ENCODE data around the gene TUBB1. TPM values are rescaled to one million over a fixed set of nuclear protein-coding genes. Genes with fewer than 3 reads are reported as not detected.
A peak's percentile ranks its signal among the peaks of the same experiment; 100 is the strongest.

TUBB1 gene
- total and polyA plus RNA-seq, 2 of the 13 experiments (the other 11 are each of a cell fraction or from before 2014, with no cell fraction given): 0.11 to 57.6 TPM

GRCh38 chr20:59014680-59015389, 4.4 kb upstream of the TUBB1 start (continued):
- TF ChIP-seq ZNF891 (CRISPR knock-in tag; IDR thresholded peaks at IDR 0.05) (peak; percentile 62; the same call in 1 of the 2 replicates), ZNF230 (CRISPR knock-in tag; IDR thresholded peaks at IDR 0.05) (0 out of 2 replicates have a peak, but pooled peaks have one; percentile 74), ZNF441 (CRISPR knock-in tag; IDR thresholded peaks at IDR 0.05; ENCODE audit: borderline replicate concordance) (no peak), GPBP1L1 (CRISPR knock-in tag; IDR thresholded peaks at IDR 0.05) (no peak), EEA1 (CRISPR knock-in tag; IDR thresholded peaks at IDR 0.05; ENCODE audit: borderline replicate concordance) (0 out of 2 replicates have a peak, but pooled peaks have one; percentile 26), ASH2L (IDR thresholded peaks at IDR 0.05; ENCODE audit: insufficient read length, low read depth, low read length) (no peak), ZNF687 (CRISPR knock-in tag; IDR thresholded peaks at IDR 0.05) (peak; percentile 11; the same call in 1 of the 2 replicates), NRL (CRISPR knock-in tag; IDR thresholded peaks at IDR 0.05; ENCODE audit: borderline replicate concordance) (peak; percentile 54; the same call in 1 of the 2 replicates), TFAP4 (IDR thresholded peaks at IDR 0.05; ENCODE audit: borderline replicate concordance, low read depth) (no peak), ZNF530 (CRISPR knock-in tag; IDR thresholded peaks at IDR 0.05; ENCODE audit: low read depth) (no peak), ZBTB38 (CRISPR knock-in tag; IDR thresholded peaks at IDR 0.05) (peak; percentile 92), PRPF4 (IDR thresholded peaks at IDR 0.05; ENCODE audit: low read depth, low read length, poor library complexity, severe bottlenecking) (peak; percentile 89)
- TF ChIP-seq, protein P1, sequence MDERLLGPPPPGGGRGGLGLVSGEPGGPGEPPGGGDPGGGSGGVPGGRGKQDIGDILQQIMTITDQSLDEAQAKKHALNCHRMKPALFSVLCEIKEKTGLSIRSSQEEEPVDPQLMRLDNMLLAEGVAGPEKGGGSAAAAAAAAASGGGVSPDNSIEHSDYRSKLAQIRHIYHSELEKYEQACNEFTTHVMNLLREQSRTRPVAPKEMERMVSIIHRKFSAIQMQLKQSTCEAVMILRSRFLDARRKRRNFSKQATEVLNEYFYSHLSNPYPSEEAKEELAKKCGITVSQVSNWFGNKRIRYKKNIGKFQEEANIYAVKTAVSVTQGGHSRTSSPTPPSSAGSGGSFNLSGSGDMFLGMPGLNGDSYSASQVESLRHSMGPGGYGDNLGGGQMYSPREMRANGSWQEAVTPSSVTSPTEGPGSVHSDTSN (CRISPR knock-in tag; IDR thresholded peaks at IDR 0.05): no peak
- TF ChIP-seq, protein P2, sequence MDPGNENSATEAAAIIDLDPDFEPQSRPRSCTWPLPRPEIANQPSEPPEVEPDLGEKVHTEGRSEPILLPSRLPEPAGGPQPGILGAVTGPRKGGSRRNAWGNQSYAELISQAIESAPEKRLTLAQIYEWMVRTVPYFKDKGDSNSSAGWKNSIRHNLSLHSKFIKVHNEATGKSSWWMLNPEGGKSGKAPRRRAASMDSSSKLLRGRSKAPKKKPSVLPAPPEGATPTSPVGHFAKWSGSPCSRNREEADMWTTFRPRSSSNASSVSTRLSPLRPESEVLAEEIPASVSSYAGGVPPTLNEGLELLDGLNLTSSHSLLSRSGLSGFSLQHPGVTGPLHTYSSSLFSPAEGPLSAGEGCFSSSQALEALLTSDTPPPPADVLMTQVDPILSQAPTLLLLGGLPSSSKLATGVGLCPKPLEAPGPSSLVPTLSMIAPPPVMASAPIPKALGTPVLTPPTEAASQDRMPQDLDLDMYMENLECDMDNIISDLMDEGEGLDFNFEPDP (CRISPR knock-in tag; conservative IDR thresholded peaks at IDR 0.05): peak; percentile 81; the same call in 1 of the 2 replicates
- TF ChIP-seq, protein P3, sequence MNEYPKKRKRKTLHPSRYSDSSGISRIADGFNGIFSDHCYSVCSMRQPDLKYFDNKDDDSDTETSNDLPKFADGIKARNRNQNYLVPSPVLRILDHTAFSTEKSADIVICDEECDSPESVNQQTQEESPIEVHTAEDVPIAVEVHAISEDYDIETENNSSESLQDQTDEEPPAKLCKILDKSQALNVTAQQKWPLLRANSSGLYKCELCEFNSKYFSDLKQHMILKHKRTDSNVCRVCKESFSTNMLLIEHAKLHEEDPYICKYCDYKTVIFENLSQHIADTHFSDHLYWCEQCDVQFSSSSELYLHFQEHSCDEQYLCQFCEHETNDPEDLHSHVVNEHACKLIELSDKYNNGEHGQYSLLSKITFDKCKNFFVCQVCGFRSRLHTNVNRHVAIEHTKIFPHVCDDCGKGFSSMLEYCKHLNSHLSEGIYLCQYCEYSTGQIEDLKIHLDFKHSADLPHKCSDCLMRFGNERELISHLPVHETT (CRISPR knock-in tag; conservative IDR thresholded peaks at IDR 0.05): no peak
- TF ChIP-seq, protein P4, sequence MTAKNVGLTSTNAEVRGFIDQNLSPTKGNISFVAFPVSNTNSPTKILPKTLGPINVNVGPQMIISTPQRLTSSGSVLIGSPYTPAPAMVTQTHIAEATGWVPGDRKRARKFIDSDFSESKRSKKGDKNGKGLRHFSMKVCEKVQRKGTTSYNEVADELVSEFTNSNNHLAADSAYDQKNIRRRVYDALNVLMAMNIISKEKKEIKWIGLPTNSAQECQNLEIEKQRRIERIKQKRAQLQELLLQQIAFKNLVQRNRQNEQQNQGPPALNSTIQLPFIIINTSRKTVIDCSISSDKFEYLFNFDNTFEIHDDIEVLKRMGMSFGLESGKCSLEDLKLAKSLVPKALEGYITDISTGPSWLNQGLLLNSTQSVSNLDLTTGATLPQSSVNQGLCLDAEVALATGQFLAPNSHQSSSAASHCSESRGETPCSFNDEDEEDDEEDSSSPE (CRISPR knock-in tag; IDR thresholded peaks at IDR 0.05): no peak
